Skeletal muscle tissue (tissue), 4 donors: ENCODE data around the gene GATA6. TPM values are rescaled to one million over a fixed set of nuclear protein-coding genes. Genes with fewer than 3 reads are reported as not detected.

Experiments used
- H3K27ac ChIP-seq: one replicate; pipeline ENCODE4 v1.7.0; 2013; ENCODE audit warnings: mild to moderate bottlenecking, low read depth, low read length, inconsistent platforms
- H3K27me3 ChIP-seq, 3 donors: one replicate each; pipeline ENCODE4 v1.7.0; 2013; ENCODE audit warnings: low read length in 3 of 3; ENCODE audit not compliant: control insufficient read depth in 3 of 3, insufficient read depth in 3 of 3
- H3K36me3 ChIP-seq, 3 donors: one replicate each; pipeline ENCODE4 v1.7.0; 2013; ENCODE audit warnings: low read length in 3 of 3; ENCODE audit not compliant: control insufficient read depth in 3 of 3, insufficient read depth in 3 of 3
- H3K4me1 ChIP-seq, 3 donors: one replicate each; pipeline ENCODE4 v1.7.0; 2013; ENCODE audit warnings: low read length in 3 of 3, mild to moderate bottlenecking in 3 of 3; ENCODE audit not compliant: control insufficient read depth in 3 of 3, insufficient read depth in 3 of 3
- H3K4me3 ChIP-seq, 3 donors: one replicate each; pipeline ENCODE4 v1.7.0; 2013; ENCODE audit warnings: low read length in 3 of 3
- H3K9ac ChIP-seq, 3 donors: one replicate each; pipeline ENCODE4 v1.7.0; 2013; ENCODE audit warnings: low read length in 3 of 3, mild to moderate bottlenecking in 3 of 3, moderate library complexity in 2 of 3, low read depth in 1 of 3
- H3K9me3 ChIP-seq, 3 donors: one replicate each; pipeline ENCODE4 v1.7.0; 2013; ENCODE audit warnings: low read length in 3 of 3; ENCODE audit not compliant: control insufficient read depth in 3 of 3
- total RNA-seq: library from RNA; depleted of rRNA; stranded (reverse); fragments of >200 nt; gene quantifications from one replicate; pipeline ENCODE4 v1.2.3, GENCODE V29; 2014
- donor health status: Osteomylitis.

GATA6 gene
- total RNA-seq = 2.6 TPM

DNA sequence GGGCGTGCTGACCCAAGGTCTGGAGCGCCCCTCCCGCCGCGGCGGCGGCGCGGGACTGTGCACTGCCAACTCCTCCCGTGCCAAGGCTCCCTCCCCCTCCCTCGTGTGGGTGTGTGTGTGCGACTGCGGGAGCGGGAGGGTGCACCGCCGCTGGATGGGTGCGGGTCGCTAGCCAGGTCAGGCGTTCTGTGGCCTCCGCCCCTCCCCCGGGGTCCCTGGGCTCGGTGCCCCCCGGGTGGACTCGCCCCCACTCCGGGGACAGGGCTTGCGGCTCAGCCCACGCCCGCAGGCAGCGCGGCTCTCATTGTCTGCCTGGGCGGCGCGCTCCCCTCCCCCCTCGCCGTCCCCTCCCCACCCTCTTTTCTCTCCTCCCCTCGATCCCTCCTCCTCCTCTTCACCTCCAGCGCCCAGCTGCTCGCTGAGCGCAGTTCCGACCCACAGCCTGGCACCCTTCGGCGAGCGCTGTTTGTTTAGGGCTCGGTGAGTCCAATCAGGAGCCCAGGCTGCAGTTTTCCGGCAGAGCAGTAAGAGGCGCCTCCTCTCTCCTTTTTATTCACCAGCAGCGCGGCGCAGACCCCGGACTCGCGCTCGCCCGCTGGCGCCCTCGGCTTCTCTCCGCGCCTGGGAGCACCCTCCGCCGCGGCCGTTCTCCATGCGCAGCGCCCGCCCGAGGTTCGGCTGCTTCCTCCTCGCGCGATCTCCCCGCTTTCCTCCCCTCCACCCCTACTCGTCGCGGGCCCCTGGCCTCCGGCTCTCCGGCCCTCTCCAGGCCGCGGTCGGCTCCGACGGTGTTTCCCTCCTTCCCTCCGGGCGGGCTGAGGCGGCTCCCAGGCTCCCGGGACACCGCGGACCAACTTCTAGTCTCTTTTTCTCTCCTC is at the start of gene GATA6:
GATA6 (plus strand) TSS at position 579 of the 878 bp plus-strand sequence. CDS start 1,556 bp downstream, outside the sequence.
- Histone ChIP-seq H3K4me3 (peak within 1 kb of the TSS; percentile 84 to 86 (median 85)), H3K9ac (peak within 1 kb of the TSS; percentile 57 to 80 (median 71)), H3K4me1 (peaks cover 15 to 41% (median 31%) of the 10 kb centered on the region in 3 donors), H3K9me3 (no peaks in the 10 kb centered on the region), H3K27me3 (peaks cover 86 to 93% (median 90%) of the 10 kb centered on the region in 3 donors), H3K36me3 (no peaks in the 10 kb centered on the region), H3K27ac (peak within 1 kb of the TSS; percentile 73)

DNA sequence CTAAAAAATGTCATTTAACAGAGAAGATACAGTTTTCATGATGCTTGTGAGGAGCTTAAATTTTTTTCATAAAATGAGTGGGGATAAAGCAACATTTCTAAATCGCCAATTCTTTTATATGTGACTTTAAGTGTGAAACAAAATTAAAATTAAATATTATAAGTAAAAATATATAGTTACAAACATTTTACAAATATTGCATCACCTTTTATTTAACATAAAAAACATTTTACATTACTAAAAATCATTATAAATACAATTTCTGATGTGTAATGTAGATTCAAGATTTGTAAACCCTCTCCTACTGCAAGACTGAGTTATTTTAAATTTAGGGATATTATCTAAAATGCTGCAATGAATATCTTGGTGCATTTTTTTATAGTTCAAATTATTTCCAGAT is 44.4 kb upstream of the GATA6 start:
- Histone ChIP-seq H3K36me3 (no peaks in the 10 kb centered on the region), H3K9ac (no peak overlapping the region), H3K4me1 (no peaks in the 10 kb centered on the region), H3K27ac (no peak overlapping the region), H3K27me3 (peaks cover 0 to 10% (median 3%) of the 10 kb centered on the region in 3 donors), H3K4me3 (no peak overlapping the region), H3K9me3 (no peaks in the 10 kb centered on the region)

DNA sequence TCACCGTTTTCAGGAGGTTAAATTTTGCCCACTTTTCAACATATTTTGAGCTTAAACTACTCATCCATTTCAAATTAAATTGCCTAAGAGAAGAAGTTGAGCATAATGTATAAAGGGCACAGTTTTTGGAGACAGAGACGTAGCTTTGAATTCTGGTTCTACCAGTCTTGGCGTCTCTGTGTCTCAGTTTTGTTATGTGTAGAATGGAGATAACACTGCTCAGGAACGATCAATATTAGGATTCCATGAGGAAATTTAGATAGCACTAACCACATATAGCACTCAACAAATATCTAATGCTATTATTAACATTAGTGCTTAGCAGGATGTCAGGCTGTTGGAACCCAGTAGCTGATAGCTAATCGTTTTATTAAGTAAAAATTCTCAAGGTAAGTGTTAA is 40.4 kb upstream of the GATA6 start:
- H3K36me3 ChIP-seq = no peaks in the 10 kb centered on the region
- H3K4me1 ChIP-seq = no peaks in the 10 kb centered on the region
- H3K27ac ChIP-seq = no peak overlapping the region
- H3K9ac ChIP-seq = no peak overlapping the region
- H3K27me3 ChIP-seq = peaks cover 0 to 12% (median 3%) of the 10 kb centered on the region in 3 donors
- no peak overlapping the region for H3K4me3 ChIP-seq
- H3K9me3 ChIP-seq = no peaks in the 10 kb centered on the region

DNA sequence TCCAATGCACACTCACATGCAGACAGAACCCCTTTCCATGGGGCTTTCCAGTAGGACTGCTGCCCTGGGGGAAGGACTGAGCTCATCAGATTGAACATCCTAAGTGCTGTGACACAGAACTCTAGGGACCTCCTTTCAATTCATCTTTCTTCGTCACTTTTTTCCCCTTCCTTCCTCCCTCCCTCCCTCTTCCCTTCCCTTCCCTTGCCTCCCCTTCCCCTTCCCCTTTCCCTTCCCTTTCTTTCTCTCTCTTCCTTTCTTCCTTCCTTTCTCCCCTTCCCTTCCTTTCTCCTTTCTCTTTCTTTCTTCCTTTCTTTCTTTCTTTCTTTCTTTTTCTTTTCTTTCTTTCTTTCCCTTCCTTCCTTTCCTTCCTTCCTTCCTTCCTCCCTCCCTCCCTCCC is 39.6 kb upstream of the GATA6 start:
- Histone ChIP-seq H3K27me3 (peaks cover 0 to 11% (median 3%) of the 10 kb centered on the region in 3 donors), H3K9me3 (no peaks in the 10 kb centered on the region), H3K27ac (no peak overlapping the region), H3K9ac (no peak overlapping the region), H3K4me3 (no peak overlapping the region), H3K36me3 (no peaks in the 10 kb centered on the region), H3K4me1 (no peaks in the 10 kb centered on the region)

GRCh38 chr18:22132258-22132657 is 37.1 kb upstream of the GATA6 start:
- H3K4me3 ChIP-seq = no peak overlapping the region
- peaks cover 0 to 9% (median 3%) of the 10 kb centered on the region in 3 donors for H3K27me3 ChIP-seq
- no peaks in the 10 kb centered on the region for H3K9me3 ChIP-seq
- H3K4me1 ChIP-seq = no peaks in the 10 kb centered on the region
- H3K27ac ChIP-seq = no peak overlapping the region
- H3K36me3 ChIP-seq = no peaks in the 10 kb centered on the region
- no peak overlapping the region for H3K9ac ChIP-seq

DNA sequence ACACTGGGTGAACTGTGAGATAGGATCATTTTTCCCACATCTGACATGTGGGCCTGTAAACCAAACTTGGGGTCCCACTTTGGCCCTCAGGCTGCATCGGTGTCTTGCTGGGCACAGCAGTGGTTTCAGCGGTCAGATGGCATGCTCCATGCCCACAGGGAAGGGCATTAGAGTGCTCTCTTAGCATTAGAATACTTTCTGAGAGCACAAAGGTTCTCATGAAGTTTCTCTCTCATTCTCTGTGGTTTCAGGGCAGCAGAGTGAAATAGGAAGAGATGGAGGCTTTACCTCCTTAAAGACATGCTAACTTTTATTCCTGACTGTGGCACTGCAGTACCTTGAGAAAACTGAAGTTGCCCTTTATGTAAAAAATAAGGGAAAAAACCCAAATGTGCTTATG is 36.6 kb upstream of the GATA6 start:
- H3K36me3 ChIP-seq = no peaks in the 10 kb centered on the region
- no peak overlapping the region for H3K27ac ChIP-seq
- no peaks in the 10 kb centered on the region for H3K9me3 ChIP-seq
- no peaks in the 10 kb centered on the region for H3K4me1 ChIP-seq
- peaks cover 0 to 9% (median 3%) of the 10 kb centered on the region in 3 donors for H3K27me3 ChIP-seq
- H3K9ac ChIP-seq = no peak overlapping the region
- no peak overlapping the region for H3K4me3 ChIP-seq

GRCh38 chr18:22136395-22136794 is 33.0 kb upstream of the GATA6 start:
- no peaks in the 10 kb centered on the region for H3K9me3 ChIP-seq
- no peaks in the 10 kb centered on the region for H3K4me1 ChIP-seq
- no peak overlapping the region for H3K4me3 ChIP-seq
- H3K36me3 ChIP-seq = no peaks in the 10 kb centered on the region
- H3K9ac ChIP-seq = no peak overlapping the region
- peaks cover 0 to 2% (median 0%) of the 10 kb centered on the region in 3 donors for H3K27me3 ChIP-seq
- no peak overlapping the region for H3K27ac ChIP-seq

DNA sequence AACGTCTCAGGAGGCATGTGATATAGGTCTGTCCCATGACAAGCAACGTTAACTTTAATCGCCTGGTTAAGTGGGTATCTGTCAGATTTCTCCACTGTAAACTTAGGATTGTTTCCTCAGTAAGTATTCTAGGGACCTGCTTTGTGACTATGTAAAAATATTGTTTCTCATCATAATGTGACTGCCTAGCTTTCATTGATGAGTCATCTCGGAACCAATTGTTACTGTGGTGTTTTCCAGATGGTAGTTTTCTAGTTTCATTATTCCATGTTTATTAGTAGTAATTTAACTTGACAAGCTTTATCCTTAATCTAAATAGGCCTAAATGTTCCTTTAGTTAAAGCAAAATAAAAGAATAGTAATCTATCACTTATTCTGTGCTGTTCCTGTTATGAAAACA is 28.2 kb upstream of the GATA6 start:
- H3K9ac ChIP-seq = no peak overlapping the region
- no peak overlapping the region for H3K27ac ChIP-seq
- no peak overlapping the region for H3K4me3 ChIP-seq
- no peaks in the 10 kb centered on the region for H3K27me3 ChIP-seq
- H3K36me3 ChIP-seq = no peaks in the 10 kb centered on the region
- H3K4me1 ChIP-seq = no peaks in the 10 kb centered on the region
- no peaks in the 10 kb centered on the region for H3K9me3 ChIP-seq

DNA sequence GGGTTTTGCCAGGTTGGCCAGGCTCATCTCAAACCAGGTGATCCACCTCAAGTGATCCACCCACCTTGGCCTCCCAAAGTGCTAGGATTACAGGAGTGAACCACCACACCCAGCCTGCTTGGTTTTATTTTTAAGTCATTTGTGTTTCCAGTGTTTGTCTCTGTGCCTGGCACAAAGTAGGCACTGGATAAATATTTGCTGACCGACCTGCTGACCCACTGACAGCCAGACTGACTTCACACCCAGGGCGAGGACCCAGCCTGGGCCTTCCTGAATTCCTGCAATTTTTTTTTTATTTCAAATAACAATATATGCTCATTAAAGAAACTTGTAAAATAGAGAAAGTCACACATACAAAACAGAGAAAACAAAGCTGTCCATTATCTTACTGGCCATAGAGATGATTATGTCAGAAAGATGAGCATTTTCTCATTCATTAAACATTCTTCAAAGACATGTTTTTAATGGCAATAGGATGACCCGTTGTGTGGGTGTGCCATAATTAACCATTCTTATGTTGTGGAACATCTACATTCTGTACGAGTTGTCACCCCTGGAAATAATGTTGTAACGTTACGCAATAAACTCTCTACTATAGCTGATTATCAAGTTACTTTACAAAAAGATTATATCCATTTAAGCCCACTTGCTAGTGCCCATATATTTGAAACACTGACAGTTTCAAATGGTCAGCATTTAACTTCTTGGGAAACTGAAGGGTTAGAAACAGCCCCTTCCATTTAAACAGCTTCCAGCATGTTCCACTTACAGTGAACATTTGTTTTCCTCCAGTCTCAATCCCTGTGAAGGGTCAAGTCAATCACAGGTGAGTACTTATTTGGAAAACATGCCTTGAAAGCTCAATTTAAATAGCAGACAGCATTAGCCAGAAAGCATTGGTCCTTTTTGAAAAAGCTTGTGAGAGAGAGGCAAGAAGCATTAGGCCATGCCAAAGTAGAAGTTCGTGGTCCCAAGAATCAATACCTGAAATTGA is 25.7 kb upstream of the GATA6 start:
- H3K27ac ChIP-seq = no peak overlapping the region

More for the DNA sequence above, 25.7 kb upstream of the GATA6 start:
- no peaks in the 10 kb centered on the region for H3K4me1 ChIP-seq
- no peaks in the 10 kb centered on the region for H3K27me3 ChIP-seq
- no peaks in the 10 kb centered on the region for H3K9me3 ChIP-seq
- no peak overlapping the region for H3K4me3 ChIP-seq
- H3K9ac ChIP-seq = no peak overlapping the region
- no peaks in the 10 kb centered on the region for H3K36me3 ChIP-seq
